T-helper 1 cell (primary cell): ENCODE results near the gene ACTN4.

ENCODE experiments used
- DNase-seq, 5 donors: peaks; one replicate each; pipeline ENCODE4 v3.0.0-alpha.2; 2012 to 2020

Gene ACTN4

GRCh38 chr19:38635483-38636399 is 11.7 kb upstream of the ACTN4 start:
- DNase-seq, result no peak

- DNase-seq, result no peak
Measured at GRCh38 chr19:38638461-38638860, 9.0 kb upstream of the ACTN4 start.

GRCh38 chr19:38639679-38640078 is 7.8 kb upstream of the ACTN4 start:
- no peak for DNase-seq

- no peak for DNase-seq
Measured at GRCh38 chr19:38640368-38640767, 7.1 kb upstream of the ACTN4 start.

- DNase-seq, result no peak
Measured at GRCh38 chr19:38642176-38642575, 5.3 kb upstream of the ACTN4 start.

GRCh38 chr19:38644719-38645118 is 2.7 kb upstream of the ACTN4 start:
- DNase-seq, result no peak

GRCh38 chr19:38647966-38648768 is 718 bp downstream of the ACTN4 start:
- no peak for DNase-seq

GRCh38 chr19:38648769-38649304 is 1.4 kb downstream of the ACTN4 start:
- DNase-seq, result no peak

GRCh38 chr19:38649305-38650171 is 2.1 kb downstream of the ACTN4 start:
- DNase-seq, result no peak

GRCh38 chr19:38650172-38650775 is 2.8 kb downstream of the ACTN4 start:
- no peak for DNase-seq

GRCh38 chr19:38650911-38651584 is 3.6 kb downstream of the ACTN4 start:
- no peak for DNase-seq

- no peak for DNase-seq
Measured at GRCh38 chr19:38653028-38653571, 5.7 kb downstream of the ACTN4 start.

- DNase-seq, result no peak
Measured at GRCh38 chr19:38654628-38655055, 7.2 kb downstream of the ACTN4 start.

GRCh38 chr19:38655148-38655824 is 7.8 kb downstream of the ACTN4 start:
- DNase-seq, result peak in 1 of 5 donors; percentile 89

GRCh38 chr19:38656171-38656981 is 8.9 kb downstream of the ACTN4 start:
- peak in 4 of 5 donors; percentile 17 to 40 (median 28) for DNase-seq

- DNase-seq, result peak in 1 of 5 donors; percentile 25
Measured at GRCh38 chr19:38657633-38658222, 10.3 kb downstream of the ACTN4 start.

GRCh38 chr19:38658462-38659306 is 11.2 kb downstream of the ACTN4 start:
- no peak for DNase-seq

GRCh38 chr19:38660724-38661123 is 13.3 kb downstream of the ACTN4 start:
- DNase-seq, result no peak
